ENCODE measurements around the gene EGLN1.
A peak's percentile ranks its signal among the peaks of the same experiment; 100 is the strongest.

The EGLN1 gene

DNA sequence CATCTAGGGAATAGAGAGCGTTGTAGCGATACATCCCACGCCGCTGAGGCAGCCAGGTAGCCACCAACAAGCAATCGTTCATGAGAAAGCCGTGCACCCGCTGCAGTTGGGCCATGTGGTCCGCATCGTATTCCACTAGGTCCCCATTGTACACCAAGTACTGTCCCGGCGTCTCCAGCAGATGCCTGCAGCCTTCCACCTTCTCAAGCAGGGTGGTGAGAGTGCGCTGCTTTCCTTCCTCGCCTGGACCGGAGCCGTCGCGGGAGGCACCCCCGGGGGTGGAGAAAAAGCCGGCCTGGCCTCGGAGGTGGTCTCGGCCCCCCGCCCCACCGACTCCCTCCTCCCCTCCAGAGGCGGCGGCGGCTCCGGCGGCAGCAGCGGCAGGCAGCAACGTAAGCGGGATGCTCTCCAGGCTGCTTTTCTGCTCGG is 85.0 kb downstream of the EGLN1 start:
- H3K27ac ChIP-seq (ENCODE audit: low read depth, low read length, poor library complexity, severe bottlenecking), result peak overlapping the region; percentile 94
- no peak overlapping the region for H2AFZ ChIP-seq (ENCODE audit: low read length)
- H3K4me2 ChIP-seq (ENCODE audit: low read length), result peak overlapping the region; percentile 90
- H3K9me2 ChIP-seq (ENCODE audit: low read depth, low read length), result no peaks in the 10 kb centered on the region
- H3K4me3 ChIP-seq (ENCODE audit: low read depth, low read length, poor library complexity, severe bottlenecking), result peak overlapping the region; percentile 86
- H3K9ac ChIP-seq (ENCODE audit: low read length), result peak overlapping the region; percentile 91
- no peak for TF ChIP-seq EZH2 (IDR thresholded peaks at IDR 0.05; ENCODE audit: borderline replicate concordance, low read length)
- TF ChIP-seq, protein P1, sequence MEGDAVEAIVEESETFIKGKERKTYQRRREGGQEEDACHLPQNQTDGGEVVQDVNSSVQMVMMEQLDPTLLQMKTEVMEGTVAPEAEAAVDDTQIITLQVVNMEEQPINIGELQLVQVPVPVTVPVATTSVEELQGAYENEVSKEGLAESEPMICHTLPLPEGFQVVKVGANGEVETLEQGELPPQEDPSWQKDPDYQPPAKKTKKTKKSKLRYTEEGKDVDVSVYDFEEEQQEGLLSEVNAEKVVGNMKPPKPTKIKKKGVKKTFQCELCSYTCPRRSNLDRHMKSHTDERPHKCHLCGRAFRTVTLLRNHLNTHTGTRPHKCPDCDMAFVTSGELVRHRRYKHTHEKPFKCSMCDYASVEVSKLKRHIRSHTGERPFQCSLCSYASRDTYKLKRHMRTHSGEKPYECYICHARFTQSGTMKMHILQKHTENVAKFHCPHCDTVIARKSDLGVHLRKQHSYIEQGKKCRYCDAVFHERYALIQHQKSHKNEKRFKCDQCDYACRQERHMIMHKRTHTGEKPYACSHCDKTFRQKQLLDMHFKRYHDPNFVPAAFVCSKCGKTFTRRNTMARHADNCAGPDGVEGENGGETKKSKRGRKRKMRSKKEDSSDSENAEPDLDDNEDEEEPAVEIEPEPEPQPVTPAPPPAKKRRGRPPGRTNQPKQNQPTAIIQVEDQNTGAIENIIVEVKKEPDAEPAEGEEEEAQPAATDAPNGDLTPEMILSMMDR (IDR thresholded peaks at IDR 0.05; ENCODE audit: low read length), result no peak
- peaks cover 37% of the 10 kb centered on the region for H3K36me3 ChIP-seq (ENCODE audit: insufficient read depth, low read length)
- H3K4me1 ChIP-seq (ENCODE audit: insufficient read depth, low read length, severe bottlenecking), result peaks cover 53% of the 10 kb centered on the region
- no peaks in the 10 kb centered on the region for H3K27me3 ChIP-seq (ENCODE audit: insufficient read depth, low read length)
- H3K79me2 ChIP-seq (ENCODE audit: insufficient read depth, low read length), result peaks cover 61% of the 10 kb centered on the region
- H3F3A ChIP-seq (ENCODE audit: insufficient read depth, low read length), result no peaks in the 10 kb centered on the region
- no peaks in the 10 kb centered on the region for H4K20me1 ChIP-seq (ENCODE audit: insufficient read depth, low read length)
- H3K9me3 ChIP-seq (ENCODE audit: low read length), result no peaks in the 10 kb centered on the region

DNA sequence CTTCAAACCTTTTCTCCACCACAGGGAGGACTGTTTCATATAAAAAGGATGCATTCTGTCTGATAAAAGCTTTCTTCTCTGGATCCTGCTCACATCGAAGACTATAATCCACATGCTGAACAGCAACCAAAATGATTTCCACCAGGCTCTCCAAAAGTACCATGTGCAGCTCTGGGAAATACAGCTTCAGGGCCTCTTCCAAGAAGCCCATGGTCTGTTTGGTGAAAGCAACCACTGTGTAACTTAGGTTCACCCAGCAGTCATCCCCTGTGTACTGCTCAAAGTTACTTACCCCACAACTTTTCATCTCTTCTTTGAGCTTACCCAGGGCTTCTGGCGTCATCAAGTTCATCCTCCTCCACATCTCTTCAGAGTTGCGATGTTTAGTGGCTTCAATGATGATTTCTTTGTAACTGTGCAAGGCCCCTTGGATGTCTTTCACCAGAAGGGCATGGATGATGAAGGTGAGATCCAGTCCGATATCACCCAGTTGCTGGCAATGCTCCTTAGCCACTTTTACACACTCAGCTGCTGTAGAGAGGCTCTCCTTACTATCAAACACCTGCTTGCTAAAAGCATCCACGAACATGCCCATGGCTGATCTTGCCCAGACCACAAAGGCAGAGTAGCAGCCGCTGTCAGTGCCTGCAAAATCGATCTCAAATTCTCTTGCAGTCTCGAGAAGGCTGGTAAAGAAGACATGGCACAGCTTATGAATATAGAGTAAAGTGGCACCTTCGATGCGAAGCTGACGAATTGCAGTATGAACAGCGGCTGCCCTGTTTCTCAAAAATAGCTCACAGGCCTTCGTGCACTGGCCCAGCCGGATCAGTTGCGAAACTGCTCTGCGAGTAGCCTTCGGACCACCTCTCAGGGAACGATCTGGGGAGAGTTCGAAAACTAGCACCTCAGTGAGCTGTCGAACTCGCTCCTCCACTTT is 86.2 kb downstream of the EGLN1 start:
- Histone ChIP-seq H3K9ac (ENCODE audit: low read length) (peak overlapping the region; percentile 91), H3F3A (ENCODE audit: insufficient read depth, low read length) (no peaks in the 10 kb centered on the region), H3K27me3 (ENCODE audit: insufficient read depth, low read length) (no peaks in the 10 kb centered on the region), H3K36me3 (ENCODE audit: insufficient read depth, low read length) (peaks cover 34% of the 10 kb centered on the region), H3K4me2 (ENCODE audit: low read length) (peak overlapping the region; percentile 90), H3K27ac (ENCODE audit: low read depth, low read length, poor library complexity, severe bottlenecking) (peak overlapping the region; percentile 19), H3K4me3 (ENCODE audit: low read depth, low read length, poor library complexity, severe bottlenecking) (peak overlapping the region; percentile 86), H3K9me2 (ENCODE audit: low read depth, low read length) (no peaks in the 10 kb centered on the region), H2AFZ (ENCODE audit: low read length) (no peak overlapping the region), H3K4me1 (ENCODE audit: insufficient read depth, low read length, severe bottlenecking) (peaks cover 53% of the 10 kb centered on the region), H4K20me1 (ENCODE audit: insufficient read depth, low read length) (no peaks in the 10 kb centered on the region), H3K79me2 (ENCODE audit: insufficient read depth, low read length) (peaks cover 61% of the 10 kb centered on the region), H3K9me3 (ENCODE audit: low read length) (no peaks in the 10 kb centered on the region)
- TF ChIP-seq EZH2 (IDR thresholded peaks at IDR 0.05; ENCODE audit: borderline replicate concordance, low read length), result no peak
- TF ChIP-seq, protein P1 (IDR thresholded peaks at IDR 0.05; ENCODE audit: low read length), result no peak

DNA sequence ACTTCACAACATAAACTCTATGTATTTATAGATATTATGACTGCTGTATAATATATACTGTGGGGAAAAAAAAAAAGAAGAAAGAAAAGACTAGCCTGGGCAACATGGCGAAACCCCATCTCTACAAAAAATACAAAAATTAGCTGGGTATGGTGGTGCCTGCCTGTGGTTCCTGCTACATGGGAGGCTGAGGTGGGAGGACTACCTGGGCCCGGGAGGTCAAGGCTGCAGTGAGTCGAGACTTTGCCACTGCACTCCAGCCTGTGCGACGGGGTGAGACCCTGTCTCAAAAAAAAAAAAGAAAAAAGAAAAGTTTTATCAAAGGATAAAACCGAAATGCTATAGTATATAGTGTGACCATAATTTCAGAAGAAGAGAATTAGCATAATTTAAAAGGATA is 87.1 kb downstream of the EGLN1 start:
- H3K9ac ChIP-seq (ENCODE audit: low read length), result peak overlapping the region; percentile 40
- H3K36me3 ChIP-seq (ENCODE audit: insufficient read depth, low read length), result peaks cover 31% of the 10 kb centered on the region
- H4K20me1 ChIP-seq (ENCODE audit: insufficient read depth, low read length), result no peaks in the 10 kb centered on the region
- no peak for TF ChIP-seq EZH2 (IDR thresholded peaks at IDR 0.05; ENCODE audit: borderline replicate concordance, low read length)
- TF ChIP-seq, protein P1 (IDR thresholded peaks at IDR 0.05; ENCODE audit: low read length), result no peak
- peak overlapping the region; percentile 86 for H3K4me3 ChIP-seq (ENCODE audit: low read depth, low read length, poor library complexity, severe bottlenecking)
- no peaks in the 10 kb centered on the region for H3F3A ChIP-seq (ENCODE audit: insufficient read depth, low read length)
- no peak overlapping the region for H2AFZ ChIP-seq (ENCODE audit: low read length)
- H3K9me2 ChIP-seq (ENCODE audit: low read depth, low read length), result no peaks in the 10 kb centered on the region
- no peak overlapping the region for H3K27ac ChIP-seq (ENCODE audit: low read depth, low read length, poor library complexity, severe bottlenecking)
- H3K9me3 ChIP-seq (ENCODE audit: low read length), result no peaks in the 10 kb centered on the region
- peak overlapping the region; percentile 90 for H3K4me2 ChIP-seq (ENCODE audit: low read length)
- peaks cover 61% of the 10 kb centered on the region for H3K79me2 ChIP-seq (ENCODE audit: insufficient read depth, low read length)
- H3K4me1 ChIP-seq (ENCODE audit: insufficient read depth, low read length, severe bottlenecking), result peaks cover 53% of the 10 kb centered on the region
- no peaks in the 10 kb centered on the region for H3K27me3 ChIP-seq (ENCODE audit: insufficient read depth, low read length)
